ENCODE data around the gene WDFY4.

DNA sequence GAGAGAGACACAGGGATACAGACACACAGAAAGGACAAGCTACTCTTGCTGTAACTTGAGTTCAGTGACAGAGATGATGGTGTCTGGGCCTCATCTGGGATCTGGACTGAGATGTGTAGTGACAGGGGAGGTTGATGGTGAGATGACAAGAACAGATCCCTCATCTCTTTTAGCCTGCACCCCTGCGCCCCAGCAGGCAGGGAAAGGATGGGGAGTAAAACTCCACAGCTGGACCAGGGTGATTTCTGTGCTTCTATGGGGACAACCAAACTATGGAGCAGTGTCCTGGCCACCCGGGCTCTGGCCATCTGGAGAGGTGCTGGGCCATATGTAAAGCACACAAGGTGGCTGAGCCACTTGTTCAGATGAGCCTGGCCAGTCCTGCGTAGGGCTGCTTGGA lies 259.5 kb downstream of the WDFY4 start:
- no peak for TF ChIP-seq EZH2phosphoT487 (conservative IDR thresholded peaks at IDR 0.05; ENCODE audit: low read length)
- TF ChIP-seq, protein P1, sequence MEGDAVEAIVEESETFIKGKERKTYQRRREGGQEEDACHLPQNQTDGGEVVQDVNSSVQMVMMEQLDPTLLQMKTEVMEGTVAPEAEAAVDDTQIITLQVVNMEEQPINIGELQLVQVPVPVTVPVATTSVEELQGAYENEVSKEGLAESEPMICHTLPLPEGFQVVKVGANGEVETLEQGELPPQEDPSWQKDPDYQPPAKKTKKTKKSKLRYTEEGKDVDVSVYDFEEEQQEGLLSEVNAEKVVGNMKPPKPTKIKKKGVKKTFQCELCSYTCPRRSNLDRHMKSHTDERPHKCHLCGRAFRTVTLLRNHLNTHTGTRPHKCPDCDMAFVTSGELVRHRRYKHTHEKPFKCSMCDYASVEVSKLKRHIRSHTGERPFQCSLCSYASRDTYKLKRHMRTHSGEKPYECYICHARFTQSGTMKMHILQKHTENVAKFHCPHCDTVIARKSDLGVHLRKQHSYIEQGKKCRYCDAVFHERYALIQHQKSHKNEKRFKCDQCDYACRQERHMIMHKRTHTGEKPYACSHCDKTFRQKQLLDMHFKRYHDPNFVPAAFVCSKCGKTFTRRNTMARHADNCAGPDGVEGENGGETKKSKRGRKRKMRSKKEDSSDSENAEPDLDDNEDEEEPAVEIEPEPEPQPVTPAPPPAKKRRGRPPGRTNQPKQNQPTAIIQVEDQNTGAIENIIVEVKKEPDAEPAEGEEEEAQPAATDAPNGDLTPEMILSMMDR (IDR thresholded peaks at IDR 0.05; ENCODE audit: insufficient read depth, low read length, poor library complexity, severe bottlenecking) = no peak
